ENCODE results near the gene YWHAQ.

YWHAQ gene

GRCh38 chr2:9574331-9574730 lies 56.5 kb downstream of the YWHAQ start:
- H3K27ac ChIP-seq: no peak overlapping the region

GRCh38 chr2:9573840-9574239 lies 57.0 kb downstream of the YWHAQ start:
- TF ChIP-seq CTCF (conservative IDR thresholded peaks at IDR 0.05) (no peak; the same call in 1 of the 2 replicates), ZFX (IDR thresholded peaks at IDR 0.05) (no peak)
- no peak overlapping the region for H3K27ac ChIP-seq

More at GRCh38 chr2:9574331-9574730, 56.5 kb downstream of the YWHAQ start:
- TF ChIP-seq ZFX (IDR thresholded peaks at IDR 0.05) (no peak), CTCF (conservative IDR thresholded peaks at IDR 0.05) (no peak)

GRCh38 chr2:9573013-9573720 lies 57.6 kb downstream of the YWHAQ start:
- TF ChIP-seq ZFX (IDR thresholded peaks at IDR 0.05): no peak
- no peak for TF ChIP-seq CTCF (conservative IDR thresholded peaks at IDR 0.05)
- no peak overlapping the region for H3K27ac ChIP-seq

- H3K27ac ChIP-seq: no peak overlapping the region
- TF ChIP-seq CTCF (conservative IDR thresholded peaks at IDR 0.05) (no peak), ZFX (IDR thresholded peaks at IDR 0.05) (no peak)
Observed at GRCh38 chr2:9570182-9571060, 60.4 kb downstream of the YWHAQ start.

GRCh38 chr2:9565436-9566153 lies 65.2 kb downstream of the YWHAQ start:
- H3K27ac ChIP-seq: no peak overlapping the region
- TF ChIP-seq ZFX (IDR thresholded peaks at IDR 0.05) (no peak), CTCF (conservative IDR thresholded peaks at IDR 0.05) (no peak)

- TF ChIP-seq ZFX (IDR thresholded peaks at IDR 0.05): no peak
- no peak for TF ChIP-seq CTCF (conservative IDR thresholded peaks at IDR 0.05)
- H3K27ac ChIP-seq: no peak overlapping the region
Observed at GRCh38 chr2:9560628-9561027, 70.2 kb downstream of the YWHAQ start.

Data from C4-2B (cell line).